Glutamatergic neuron (in vitro differentiated cells): ENCODE measurements around the gene SMAP2. TPM values are rescaled to one million over a fixed set of nuclear protein-coding genes. Genes with fewer than 3 reads are reported as not detected.

Experiments used
- DNase-seq: peaks from one replicate; pipeline ENCODE4 v3.0.0; 2022
- H3K27ac Mint-ChIP-seq: one replicate; pipeline ENCODE4 v1.8.0; 2020; ENCODE audit warnings: mild to moderate bottlenecking, mixed read lengths, inconsistent platforms; ENCODE audit not compliant: unreplicated experiment
- H3K27me3 Mint-ChIP-seq: one replicate; pipeline ENCODE4 v1.8.0; 2020; ENCODE audit warnings: mild to moderate bottlenecking, moderate library complexity, mixed read lengths, inconsistent platforms; ENCODE audit not compliant: unreplicated experiment
- H3K36me3 Mint-ChIP-seq: one replicate; pipeline ENCODE4 v1.8.0; 2020; ENCODE audit warnings: mild to moderate bottlenecking, mixed read lengths, inconsistent platforms; ENCODE audit not compliant: unreplicated experiment
- H3K4me1 Mint-ChIP-seq: one replicate; pipeline ENCODE4 v1.8.0; 2020; ENCODE audit warnings: mild to moderate bottlenecking, low read depth, mixed read lengths, inconsistent platforms; ENCODE audit not compliant: unreplicated experiment
- H3K4me3 Mint-ChIP-seq: one replicate; pipeline ENCODE4 v1.8.0; 2020; ENCODE audit warnings: mild to moderate bottlenecking, mixed read lengths, inconsistent platforms; ENCODE audit not compliant: unreplicated experiment
- H3K9me3 Mint-ChIP-seq: one replicate; pipeline ENCODE4 v1.8.0; 2020; ENCODE audit warnings: mild to moderate bottlenecking, moderate library complexity, mixed read lengths, inconsistent platforms; ENCODE audit not compliant: unreplicated experiment
- CTCF ChIP-seq: fragments of 200-600 bp; sonication (generic); IDR thresholded peaks from one replicate; pipeline ENCODE4 v1.5.0; 2021; ENCODE audit not compliant: partially characterized antibody, unreplicated experiment
- total RNA-seq: library from RNA; stranded (reverse); fragmentation: NEBNext Ultra II Directional; extraction: Animal tissue kit (Norgen Biotek cat#: 25700); gene quantifications from one replicate; pipeline ENCODE4 v1.2.1, GENCODE V29; 2021; ENCODE audit not compliant: unreplicated experiment

Gene SMAP2
- total RNA-seq, 1 donor from 2014 or later: 25.2 TPM

GRCh38 chr1:40435876-40436275 is 62.3 kb downstream of the SMAP2 start:
- TF ChIP-seq CTCF: no peak
- Mint-ChIP-seq H3K4me1 (no peaks in the 10 kb centered on the region), H3K27me3 (no peaks in the 10 kb centered on the region), H3K27ac (no peak overlapping the region), H3K4me3 (no peak overlapping the region), H3K9me3 (peaks cover 4% of the 10 kb centered on the region), H3K36me3 (no peaks in the 10 kb centered on the region)
- no peak for DNase-seq

- peak; percentile 79 for TF ChIP-seq CTCF
- no peaks in the 10 kb centered on the region for H3K4me1 Mint-ChIP-seq
- H3K27ac Mint-ChIP-seq: no peak overlapping the region
- DNase-seq: no peak
- no peaks in the 10 kb centered on the region for H3K27me3 Mint-ChIP-seq
- H3K4me3 Mint-ChIP-seq: no peak overlapping the region
- H3K36me3 Mint-ChIP-seq: no peaks in the 10 kb centered on the region
- H3K9me3 Mint-ChIP-seq: no peaks in the 10 kb centered on the region
Measured at GRCh38 chr1:40438391-40439015, 65.0 kb downstream of the SMAP2 start.

- no peaks in the 10 kb centered on the region for H3K9me3 Mint-ChIP-seq
- no peaks in the 10 kb centered on the region for H3K4me1 Mint-ChIP-seq
- H3K4me3 Mint-ChIP-seq: no peak overlapping the region
- no peaks in the 10 kb centered on the region for H3K27me3 Mint-ChIP-seq
- no peak for DNase-seq
- no peak overlapping the region for H3K27ac Mint-ChIP-seq
- no peak for TF ChIP-seq CTCF
- H3K36me3 Mint-ChIP-seq: no peaks in the 10 kb centered on the region
Measured at GRCh38 chr1:40439247-40439646, 65.7 kb downstream of the SMAP2 start.

GRCh38 chr1:40449684-40450494 is 76.4 kb downstream of the SMAP2 start, which contains the start of gene ZFP69B:
TSS of gene ZFP69B (plus strand) at chr1:40450476. CDS start at chr1:40450962, 486 bp downstream.
- H3K4me3 Mint-ChIP-seq: peak within 1 kb of the TSS; percentile 98
- peak within 1 kb of the TSS; percentile 97 for H3K27ac Mint-ChIP-seq
- H3K27me3 Mint-ChIP-seq: peaks cover 6% of the 10 kb centered on the region
- no peak for TF ChIP-seq CTCF
- peaks cover 11% of the 10 kb centered on the region for H3K4me1 Mint-ChIP-seq
- H3K9me3 Mint-ChIP-seq: peaks cover 11% of the 10 kb centered on the region
- H3K36me3 Mint-ChIP-seq: peaks cover 39% of the 10 kb centered on the region
- DNase-seq: peak; percentile 100
